Stimulated activated CD4-positive, alpha-beta T cell treated with anti-CD3 and anti-CD28 coated beads, Interleukin-1b, Interleukin-23, amount 100 ng/mL, for 24 hours (primary cell): ENCODE data around the gene ISG20.

ENCODE experiments used
- DNase-seq, 4 experiments: peaks; one replicate each; pipeline ENCODE4 v3.0.0-alpha.2; 2020; ENCODE audit warnings: low read depth in 4 of 4, low spot score in 1 of 4

ISG20 gene

DNA sequence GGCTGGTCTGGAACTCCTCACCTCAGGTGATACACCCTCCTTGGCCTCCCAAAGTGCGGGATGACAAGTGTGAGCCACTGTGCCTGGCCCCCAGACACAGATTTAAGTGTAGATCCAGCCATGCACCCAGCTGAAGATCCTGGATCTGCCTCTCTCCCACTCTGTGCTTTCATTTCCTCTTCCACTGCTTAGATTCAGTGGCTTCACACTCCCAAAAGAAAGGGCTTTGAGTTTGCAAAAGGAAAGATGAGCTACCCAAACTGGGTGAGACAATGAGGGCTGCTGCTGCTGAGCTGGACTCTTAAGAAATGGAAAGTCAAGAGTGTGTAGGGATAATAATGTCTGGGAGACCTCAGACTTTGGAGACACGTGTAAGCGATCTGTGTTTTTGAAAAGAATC is 45.5 kb downstream of the ISG20 start:
- DNase-seq, result no peak

DNA sequence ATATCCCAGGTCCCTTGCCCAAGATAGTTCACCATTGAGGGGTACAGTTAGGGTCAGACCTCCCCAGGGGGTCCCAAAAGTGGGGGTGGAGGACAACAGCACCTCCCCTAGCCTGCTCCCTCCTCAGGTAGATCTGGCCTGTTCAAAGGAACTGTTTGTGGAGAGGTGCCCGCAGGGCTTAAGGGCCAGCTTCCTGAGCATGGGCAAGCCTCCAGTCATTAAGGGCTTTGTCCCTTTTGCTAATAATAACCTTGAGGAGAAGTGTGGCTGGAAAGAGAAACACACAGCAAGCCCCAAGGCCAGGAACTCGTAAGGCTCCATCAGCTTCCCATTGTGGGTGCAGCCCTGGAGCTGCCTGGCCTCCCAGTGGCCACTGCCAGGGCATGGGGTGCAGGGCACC is 47.4 kb downstream of the ISG20 start:
- no peak for DNase-seq

DNA sequence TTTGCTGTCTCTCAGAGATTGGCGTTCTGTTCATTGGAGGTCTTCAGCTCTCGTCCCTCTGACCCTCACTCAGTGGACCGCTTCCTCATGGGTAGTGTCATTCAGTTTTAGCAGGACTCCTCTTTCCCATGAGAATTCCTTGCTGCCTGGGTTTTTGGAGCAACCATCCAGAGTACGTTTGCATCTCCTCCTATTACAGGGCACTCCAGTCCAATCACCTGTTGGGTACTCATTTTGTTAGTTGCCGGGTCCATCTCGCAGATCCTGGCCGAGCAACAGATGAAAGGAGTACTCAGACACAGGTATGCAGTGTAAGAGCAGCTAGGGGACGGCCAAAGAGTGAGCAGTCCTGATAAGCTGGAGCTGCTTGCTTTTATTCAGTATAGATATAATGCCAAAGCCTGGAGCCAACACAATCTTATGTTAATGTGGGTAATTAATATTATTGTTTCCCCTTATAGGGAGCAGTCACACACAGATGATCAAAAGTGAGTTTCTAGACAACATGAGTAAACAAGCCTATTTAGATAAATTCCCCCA is 49.6 kb downstream of the ISG20 start:
- DNase-seq, result no peak

DNA sequence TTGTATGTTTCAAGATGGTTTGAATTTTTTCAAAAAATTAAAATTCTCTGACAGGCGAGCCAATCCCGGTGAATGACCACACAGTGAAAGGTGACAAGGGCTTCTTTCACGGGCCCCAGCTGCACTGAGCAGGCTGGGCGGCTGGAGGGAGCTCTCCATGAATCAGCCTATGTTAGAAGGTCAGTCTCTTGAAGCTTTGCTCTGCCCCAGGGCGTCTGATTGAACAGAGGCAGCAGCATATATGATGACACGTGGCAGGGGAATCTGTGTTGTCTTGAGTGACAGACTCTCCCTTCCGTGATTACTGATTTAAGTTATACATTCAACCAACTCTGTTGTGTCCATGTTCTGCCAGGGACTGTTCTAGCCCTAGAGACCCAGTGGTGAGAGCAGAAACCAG is 51.5 kb downstream of the ISG20 start:
- no peak for DNase-seq

DNA sequence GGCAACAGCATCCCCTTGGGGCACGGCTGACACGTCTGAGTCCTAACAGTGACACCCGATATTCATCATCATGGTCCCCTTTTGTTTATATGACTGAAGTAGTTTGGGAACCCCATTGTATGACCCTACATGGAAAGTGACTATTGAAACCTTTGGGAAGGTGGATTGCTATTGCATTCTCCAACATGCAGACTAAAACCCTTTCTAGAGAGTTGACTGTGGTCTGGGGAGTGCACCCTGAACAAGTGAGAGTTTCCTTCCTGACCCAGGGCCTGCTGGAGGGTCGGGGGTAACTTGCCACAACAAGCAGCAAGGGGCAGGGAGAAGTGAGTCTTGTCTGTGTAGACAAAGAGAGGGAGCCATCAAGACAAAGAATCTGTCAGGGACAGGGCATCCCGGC is 54.4 kb downstream of the ISG20 start:
- no peak for DNase-seq

DNA sequence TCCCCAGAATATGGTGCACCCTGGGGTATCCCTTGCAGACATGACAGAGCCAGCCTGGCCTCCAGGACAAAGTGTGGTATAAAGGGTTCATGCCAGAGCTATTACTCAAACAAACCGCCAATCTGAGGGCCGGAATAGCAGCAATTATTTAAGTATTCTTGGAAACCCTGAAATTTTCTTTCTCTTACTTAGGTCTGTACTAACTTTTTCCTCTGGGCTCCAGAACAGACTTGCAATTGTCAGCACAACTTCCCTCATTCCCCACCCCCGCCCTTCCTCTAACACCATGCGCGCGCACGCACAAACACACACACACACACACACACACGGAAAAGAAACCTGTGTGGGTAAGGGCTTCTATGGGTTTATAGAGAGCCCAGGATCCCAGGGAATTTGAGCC is 56.3 kb downstream of the ISG20 start:
- DNase-seq, result no peak

DNA sequence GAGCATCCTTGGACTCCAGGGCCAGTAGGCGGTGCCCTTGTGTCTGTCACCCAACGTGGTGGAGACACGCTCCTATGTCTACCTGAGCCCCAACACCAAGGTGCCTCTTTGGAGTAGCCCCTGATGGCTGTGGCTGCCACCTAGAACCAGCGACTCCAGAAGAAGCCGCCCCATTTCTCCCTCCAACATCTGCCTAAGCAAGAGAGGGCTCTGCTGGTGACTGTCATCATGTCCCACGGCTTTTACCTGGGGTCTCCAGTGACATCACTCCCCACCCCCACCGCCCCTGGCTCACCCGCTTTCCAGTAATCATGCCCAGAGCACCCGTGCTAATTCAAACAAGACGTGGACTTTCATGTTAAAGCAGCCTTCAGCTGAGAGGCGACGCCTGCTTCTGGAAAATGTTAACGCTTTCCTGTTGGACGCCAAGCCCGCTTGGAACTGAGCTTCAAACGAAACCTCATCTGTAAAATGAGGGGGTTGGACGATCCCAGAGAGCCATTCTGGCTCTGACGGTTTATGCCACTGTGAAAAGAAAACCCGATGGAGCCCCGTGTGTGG is 57.0 kb downstream of the ISG20 start:
- DNase-seq, result no peak

DNA sequence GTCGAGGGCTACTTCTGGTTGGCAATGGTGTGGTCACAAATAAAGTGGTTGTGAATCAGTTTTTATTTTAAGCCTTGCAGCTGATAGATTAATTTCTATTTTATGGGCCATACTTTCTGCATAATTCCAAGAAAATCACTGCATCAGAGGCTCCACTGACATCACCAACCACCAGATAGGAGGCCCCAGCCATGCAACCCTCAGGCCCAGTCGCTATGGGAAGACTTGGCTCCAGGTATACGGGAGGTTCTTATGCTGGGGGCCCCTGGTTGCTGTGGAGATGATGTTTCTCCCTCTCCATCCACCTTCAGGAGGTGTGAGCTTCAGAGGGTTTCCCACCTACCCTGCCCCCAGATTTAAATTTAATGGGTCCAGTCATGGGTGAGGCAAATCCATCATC is 57.4 kb downstream of the ISG20 start:
- no peak for DNase-seq

DNA sequence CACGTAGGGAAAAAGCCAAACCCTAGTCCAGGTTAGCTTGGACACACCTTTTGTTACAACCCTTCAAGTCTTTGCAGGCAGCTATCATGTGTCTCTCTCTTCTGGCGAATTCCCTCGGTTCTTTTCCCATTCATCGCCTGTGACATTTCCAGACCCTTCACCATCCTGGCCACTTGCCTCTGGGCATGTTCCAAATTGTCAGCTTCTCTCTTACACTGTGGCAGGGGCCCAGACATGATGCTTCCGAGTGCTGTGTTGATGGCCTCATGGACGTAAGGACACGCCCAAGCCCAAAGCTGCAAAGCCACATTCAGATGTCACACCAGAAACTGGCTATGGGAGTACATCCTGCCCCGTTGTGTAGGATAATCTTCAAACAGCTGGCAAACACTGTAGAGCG is 58.5 kb downstream of the ISG20 start:
- DNase-seq, result no peak

DNA sequence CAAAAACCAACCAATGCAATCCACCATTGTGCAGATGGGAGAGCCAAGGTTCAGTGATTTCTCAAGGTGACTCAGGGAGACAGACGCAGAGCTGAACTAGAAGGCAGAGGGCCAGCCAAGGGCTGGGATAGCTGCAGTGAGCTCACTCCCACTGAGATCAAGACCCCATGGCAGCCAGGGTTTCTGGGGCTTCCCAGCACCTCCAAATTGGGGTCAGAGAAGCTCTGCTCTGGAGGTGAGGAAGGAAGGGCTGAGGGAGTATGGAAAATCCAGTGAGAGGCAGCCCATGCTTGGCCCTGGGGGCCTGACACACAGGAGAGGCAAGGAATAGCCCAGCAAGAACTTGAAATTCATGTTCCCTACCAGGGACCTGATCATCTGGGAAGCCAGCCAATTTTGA is 61.0 kb downstream of the ISG20 start:
- no peak for DNase-seq

DNA sequence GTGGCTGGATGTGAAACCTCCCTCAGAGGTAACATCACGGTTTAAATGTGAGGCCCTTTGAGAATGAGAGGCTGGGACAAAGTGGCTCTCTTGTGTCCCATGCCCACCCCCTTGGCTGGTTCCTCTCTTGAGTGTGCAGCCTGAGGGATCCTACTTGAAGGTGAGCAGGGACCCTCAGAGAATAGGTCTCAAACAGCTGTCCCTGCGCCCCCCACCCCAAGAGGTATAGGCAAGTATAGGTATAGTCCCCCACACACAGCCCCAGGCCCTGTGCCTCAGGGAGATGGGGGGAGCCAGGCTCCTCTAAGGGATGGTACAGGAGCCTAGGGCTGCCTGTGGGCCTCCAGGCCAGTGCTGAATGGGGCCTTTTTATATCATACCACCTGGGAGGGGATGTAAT is 61.9 kb downstream of the ISG20 start:
- no peak for DNase-seq

DNA sequence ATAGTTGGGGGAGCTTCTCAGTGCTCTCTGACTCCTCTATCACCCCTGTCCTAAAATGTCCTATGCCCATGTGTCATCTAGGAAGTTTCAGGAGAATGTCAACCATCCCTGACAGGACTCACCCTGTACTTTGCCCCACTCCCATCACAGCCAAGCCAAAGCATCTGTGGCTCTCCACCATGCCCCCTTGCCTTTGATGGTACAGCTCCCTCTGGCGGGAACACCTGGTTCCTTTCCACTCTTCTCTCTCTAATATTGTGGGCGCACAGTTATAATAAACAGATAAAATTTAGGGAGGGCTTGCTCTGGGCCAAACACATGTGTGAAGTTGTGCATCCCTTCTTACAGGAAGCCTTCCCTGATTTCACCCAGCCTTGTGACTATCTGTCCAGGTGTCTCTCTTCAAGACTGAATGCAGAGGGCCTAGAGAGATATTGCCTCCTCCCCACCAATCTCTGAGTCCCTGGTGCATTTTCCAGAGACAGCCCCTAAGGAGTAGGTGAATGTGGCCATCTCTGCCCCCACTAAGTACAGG is 62.8 kb downstream of the ISG20 start:
- no peak for DNase-seq

DNA sequence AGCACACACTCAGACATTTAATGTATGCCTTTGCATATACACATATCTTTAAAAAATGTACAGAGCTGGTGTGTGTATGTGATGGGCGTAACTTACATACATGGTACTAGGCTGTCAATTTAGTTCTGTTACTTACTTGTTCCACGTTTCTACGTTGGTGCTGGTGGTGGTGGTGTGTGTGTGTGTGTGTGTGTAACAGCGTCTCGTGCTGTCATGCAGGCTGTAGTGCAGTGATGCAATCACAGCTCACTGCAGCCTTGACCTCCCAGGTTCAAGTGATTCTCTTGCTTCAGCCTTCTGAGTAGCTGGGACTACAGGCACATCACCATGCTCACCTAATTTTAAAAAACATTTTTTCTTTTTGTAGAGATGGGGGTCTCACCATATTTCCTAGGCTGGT is 64.2 kb downstream of the ISG20 start:
- DNase-seq, result no peak

DNA sequence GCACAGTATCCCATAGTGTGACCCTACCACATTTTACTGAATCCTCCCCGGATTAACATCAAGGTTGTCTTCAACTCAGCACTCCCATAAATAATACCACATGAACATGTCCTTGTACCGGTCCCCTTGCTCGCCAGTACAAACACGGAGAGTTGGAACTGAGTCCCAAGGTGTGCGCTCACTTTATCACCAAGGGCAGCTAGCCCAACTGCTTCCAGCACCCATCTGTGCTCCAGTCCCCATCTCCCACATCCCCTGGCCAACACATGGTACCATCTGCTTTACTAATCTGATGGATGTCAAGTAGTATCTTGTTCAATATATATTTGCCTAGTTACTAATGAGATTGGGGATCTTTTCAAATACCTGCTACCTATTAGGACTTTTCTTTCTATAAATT is 64.7 kb downstream of the ISG20 start:
- no peak for DNase-seq

DNA sequence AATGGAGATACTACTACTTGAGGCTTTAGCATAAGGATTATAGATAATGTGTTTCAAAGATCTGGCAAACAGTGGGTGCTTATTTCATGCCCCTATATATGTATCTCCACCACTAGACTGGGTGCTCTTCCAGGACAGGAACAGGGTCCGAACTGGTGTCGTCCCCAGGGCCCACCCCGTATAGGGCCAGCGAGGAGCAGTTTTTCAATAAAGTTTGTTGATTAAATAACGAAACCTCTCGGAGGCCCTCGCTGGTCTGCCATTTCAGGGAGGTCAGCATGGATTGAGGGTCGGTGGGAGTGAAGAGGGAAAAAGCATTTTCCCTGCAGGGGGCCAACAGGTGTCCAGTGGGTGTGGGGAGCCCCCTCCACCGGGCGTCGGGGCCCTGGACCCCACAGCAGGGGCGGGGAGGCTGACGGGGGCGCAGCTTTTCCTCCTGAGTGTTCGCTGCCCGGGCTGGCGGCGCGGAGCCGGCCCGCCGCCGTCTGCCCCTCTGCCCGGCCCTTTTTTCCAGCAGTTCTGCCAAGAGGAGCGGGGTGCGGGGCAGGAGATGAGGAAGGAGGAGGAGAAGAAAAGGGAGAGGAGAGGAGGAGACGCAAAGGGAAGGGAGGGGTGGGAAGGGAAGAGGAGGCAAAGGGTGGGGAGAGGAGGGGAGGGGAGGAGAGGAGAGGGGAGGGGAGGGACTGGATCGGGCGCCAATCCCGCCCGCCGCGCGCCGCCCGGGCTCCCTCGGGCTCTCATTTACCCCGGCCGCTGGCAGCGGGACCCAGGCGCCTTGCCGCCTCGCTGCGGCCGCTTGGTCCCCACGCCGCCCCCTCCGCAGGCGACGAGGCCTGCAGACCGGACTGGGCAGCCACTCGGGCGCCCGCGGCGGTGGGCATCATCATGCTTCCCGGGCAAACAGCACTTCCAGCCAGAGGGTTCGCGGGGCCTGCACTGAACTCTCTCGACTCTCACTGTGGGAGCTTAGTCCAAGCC is 66.3 kb downstream of the ISG20 start:
- DNase-seq, result no peak

DNA sequence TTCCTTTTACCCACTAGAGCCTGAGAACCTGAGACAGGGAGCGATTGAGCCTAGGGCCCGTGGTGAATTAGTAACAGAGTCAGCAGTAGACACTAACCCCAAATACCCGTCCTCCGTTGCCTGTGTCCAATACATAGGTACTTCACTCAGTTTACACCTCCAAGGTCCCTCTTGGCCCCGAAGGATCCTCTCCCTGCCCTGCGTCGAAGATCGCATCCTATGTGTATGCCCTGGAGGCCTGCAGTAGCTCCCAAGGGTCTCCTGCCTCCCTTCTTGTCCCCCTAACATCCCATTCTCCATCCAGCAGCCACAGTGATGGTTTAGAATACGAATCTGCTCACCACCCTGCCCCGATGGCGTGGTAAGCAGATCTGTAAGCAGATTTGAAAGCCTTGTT is 67.0 kb downstream of the ISG20 start:
- no peak for DNase-seq
